Activated CD8-positive, alpha-beta T cell treated with anti-CD3 and anti-CD28 coated beads for 36 hours (primary cell): ENCODE measurements around the gene MAGEB4. TPM values are rescaled to one million over a fixed set of nuclear protein-coding genes. Genes with fewer than 3 reads are reported as not detected.

Experiments
- ATAC-seq: fragments of 200-7000 bp; cut with Tn5 transposase; one replicate; pipeline ENCODE4 v1.10.0; 2021; ENCODE audit warnings: mild to moderate bottlenecking, moderate library complexity
- CTCF ChIA-PET: fragments of 350-600 bp; sonication (Branson Sonifier 250); formaldehyde crosslinking; loops from one replicate; lab custom pipeline; 2021; ENCODE audit warnings: antibody characterized with exemption; lab: Charles Lee
- POLR2A ChIA-PET: fragments of 350-600 bp; sonication (Branson Sonifier 250); formaldehyde crosslinking; loops from one replicate; lab custom pipeline; 2021; ENCODE audit warnings: antibody characterized with exemption; lab: Charles Lee
- DNase-seq: peaks from one replicate; pipeline ENCODE4 v3.0.0-alpha.2; 2020
- H3K27ac Mint-ChIP-seq: one replicate; pipeline ENCODE4 v1.8.0; 2021; ENCODE audit warnings: mild to moderate bottlenecking, mixed read lengths
- H3K27me3 Mint-ChIP-seq: one replicate; pipeline ENCODE4 v1.8.0; 2021; ENCODE audit warnings: mixed read lengths
- H3K36me3 Mint-ChIP-seq: one replicate; pipeline ENCODE4 v1.8.0; 2021; ENCODE audit warnings: low read depth, mixed read lengths
- H3K4me1 Mint-ChIP-seq: one replicate; pipeline ENCODE4 v1.8.0; 2021; ENCODE audit warnings: low read depth, mixed read lengths
- H3K4me3 Mint-ChIP-seq: one replicate; pipeline ENCODE4 v1.8.0; 2021; ENCODE audit warnings: mild to moderate bottlenecking, moderate library complexity, mixed read lengths
- H3K9me3 Mint-ChIP-seq: one replicate; pipeline ENCODE4 v1.8.0; 2021; ENCODE audit warnings: mixed read lengths
- intact Hi-C: fragments of 100-400 bp; cut with micrococcal nuclease; formaldehyde crosslinking; loops from one replicate; pipeline ENCODE4 v1.10.0; 2022
- total RNA-seq, 2 experiments: library from RNA; stranded (reverse); gene quantifications; one replicate each; pipeline ENCODE4 v1.2.3, GENCODE V29; 2021
- TF ChIP-seq, protein P1 (sequence below): fragments of 200-600 bp; IDR thresholded peaks from one replicate; pipeline ENCODE4 v1.8.0; 2022; ENCODE audit warnings: antibody characterized with exemption, mild to moderate bottlenecking

Gene MAGEB4
- total RNA-seq, 2 experiments from 2014 or later: not detected

GRCh38 chrX:30280428-30280827 lies 38.6 kb downstream of the MAGEB4 start:
- POLR2A ChIA-PET: no interaction called here
- no peaks in the 10 kb centered on the region for H3K9me3 Mint-ChIP-seq
- CTCF ChIA-PET: no interaction called here
- TF ChIP-seq, protein P1, sequence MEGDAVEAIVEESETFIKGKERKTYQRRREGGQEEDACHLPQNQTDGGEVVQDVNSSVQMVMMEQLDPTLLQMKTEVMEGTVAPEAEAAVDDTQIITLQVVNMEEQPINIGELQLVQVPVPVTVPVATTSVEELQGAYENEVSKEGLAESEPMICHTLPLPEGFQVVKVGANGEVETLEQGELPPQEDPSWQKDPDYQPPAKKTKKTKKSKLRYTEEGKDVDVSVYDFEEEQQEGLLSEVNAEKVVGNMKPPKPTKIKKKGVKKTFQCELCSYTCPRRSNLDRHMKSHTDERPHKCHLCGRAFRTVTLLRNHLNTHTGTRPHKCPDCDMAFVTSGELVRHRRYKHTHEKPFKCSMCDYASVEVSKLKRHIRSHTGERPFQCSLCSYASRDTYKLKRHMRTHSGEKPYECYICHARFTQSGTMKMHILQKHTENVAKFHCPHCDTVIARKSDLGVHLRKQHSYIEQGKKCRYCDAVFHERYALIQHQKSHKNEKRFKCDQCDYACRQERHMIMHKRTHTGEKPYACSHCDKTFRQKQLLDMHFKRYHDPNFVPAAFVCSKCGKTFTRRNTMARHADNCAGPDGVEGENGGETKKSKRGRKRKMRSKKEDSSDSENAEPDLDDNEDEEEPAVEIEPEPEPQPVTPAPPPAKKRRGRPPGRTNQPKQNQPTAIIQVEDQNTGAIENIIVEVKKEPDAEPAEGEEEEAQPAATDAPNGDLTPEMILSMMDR: no peak
- intact Hi-C loops: no loop called here
- no peaks in the 10 kb centered on the region for H3K27me3 Mint-ChIP-seq
- ATAC-seq: no peak
- no peaks in the 10 kb centered on the region for H3K4me1 Mint-ChIP-seq
- H3K36me3 Mint-ChIP-seq: no peaks in the 10 kb centered on the region
- DNase-seq: no peak
- H3K4me3 Mint-ChIP-seq: no peak overlapping the region
- H3K27ac Mint-ChIP-seq: no peak overlapping the region

- POLR2A ChIA-PET: no interaction called here
Observed at GRCh38 chrX:30282527-30282926, 40.7 kb downstream of the MAGEB4 start.

DNA sequence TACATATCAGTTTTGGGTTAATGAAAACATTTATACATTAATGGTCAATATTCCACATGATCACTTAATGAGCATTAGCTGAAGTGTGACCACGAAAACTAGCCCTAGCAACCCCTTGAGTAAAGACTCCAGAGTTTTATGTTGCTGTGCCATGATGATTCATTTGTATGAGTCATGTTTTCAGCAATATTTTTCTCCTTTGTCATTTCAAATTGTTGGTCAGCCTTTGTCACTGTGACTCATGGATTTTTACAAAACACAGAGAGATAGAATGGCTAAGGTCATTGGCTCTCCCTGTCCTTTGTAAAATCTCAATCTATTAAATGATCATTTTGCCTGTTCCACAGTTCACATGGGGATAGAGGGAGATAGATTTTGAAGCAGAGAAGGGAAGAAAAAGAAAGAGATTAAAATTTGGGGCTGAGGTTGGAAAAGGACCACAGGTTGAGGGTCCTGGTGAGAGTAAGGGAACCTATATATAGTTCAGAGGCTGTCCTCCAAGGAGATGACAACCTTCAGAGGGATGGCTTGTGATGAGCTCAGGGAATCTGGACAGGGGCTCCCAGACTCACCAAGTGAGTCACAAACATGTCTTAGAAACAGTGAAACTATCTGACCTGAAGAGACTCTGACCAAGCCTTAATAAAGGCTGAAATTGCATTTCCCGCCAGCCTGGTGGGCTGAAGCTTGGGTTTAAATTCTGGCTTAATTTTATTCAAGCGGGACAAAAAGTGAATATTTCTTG lies 41.8 kb downstream of the MAGEB4 start:
- intact Hi-C loops: no loop called here
- no peak for ATAC-seq

More at GRCh38 chrX:30282527-30282926, 40.7 kb downstream of the MAGEB4 start:
- CTCF ChIA-PET: no interaction called here
- Mint-ChIP-seq H3K4me1 (no peaks in the 10 kb centered on the region), H3K27me3 (no peaks in the 10 kb centered on the region), H3K9me3 (no peaks in the 10 kb centered on the region), H3K27ac (no peak overlapping the region), H3K4me3 (no peak overlapping the region), H3K36me3 (no peaks in the 10 kb centered on the region)
- TF ChIP-seq, protein P1: no peak
- intact Hi-C loops: no loop called here
- DNase-seq (no peak), ATAC-seq (no peak)

More for the DNA sequence above, 41.8 kb downstream of the MAGEB4 start:
- H3K9me3 Mint-ChIP-seq: no peaks in the 10 kb centered on the region
- ChIA-PET CTCF (no interaction called here), POLR2A (no interaction called here)
- no peak for DNase-seq
- H3K27ac Mint-ChIP-seq: no peak overlapping the region
- H3K4me1 Mint-ChIP-seq: no peaks in the 10 kb centered on the region
- no peak overlapping the region for H3K4me3 Mint-ChIP-seq
- H3K27me3 Mint-ChIP-seq: no peaks in the 10 kb centered on the region
- TF ChIP-seq, protein P1: no peak
- no peaks in the 10 kb centered on the region for H3K36me3 Mint-ChIP-seq

Other genes starting within 250 kb of the MAGEB4 start
- gene MAGEB2, start 26.4 kb upstream of the MAGEB4 start, total RNA-seq: not detected
- not detected for gene MAGEB3, start 11.3 kb upstream of the MAGEB4 start, total RNA-seq
- not detected for gene MAGEB1, start 5.1 kb downstream of the MAGEB4 start, total RNA-seq
- gene NR0B1, start 67.4 kb downstream of the MAGEB4 start, total RNA-seq: not detected